Measurements from ENCODE around the gene OR5B3. TPM values are rescaled to one million over a fixed set of nuclear protein-coding genes. Genes with fewer than 3 reads are reported as not detected.

Gene OR5B3
- polyA plus RNA-seq (2011; rRNA removed) = not detected in 2 replicates
- polyA minus RNA-seq (2011; rRNA and poly(A)+ RNA removed) = not detected in 2 replicates

DNA sequence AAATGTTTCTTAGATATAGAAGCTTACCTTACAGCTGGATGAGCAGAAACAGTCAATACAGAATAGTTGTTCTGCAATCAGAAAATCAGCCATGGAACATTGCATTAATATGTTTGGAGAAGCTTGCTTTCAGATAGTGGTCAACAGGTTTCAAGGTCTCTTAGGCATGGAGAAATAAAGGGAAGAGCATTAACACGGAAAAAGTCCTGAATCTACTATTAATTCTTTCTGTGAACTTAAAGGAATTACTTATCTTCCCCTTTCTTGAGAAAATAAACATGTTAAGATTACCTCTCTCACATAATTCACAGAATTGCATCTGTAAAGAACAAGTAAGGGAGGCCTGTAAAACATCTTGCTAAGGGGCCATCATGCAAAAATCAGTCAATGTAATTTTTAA is at the start of gene OR5B3:
TSS of gene OR5B3 (minus strand) at position 101 of the 400 bp plus-strand sequence. CDS start 3,465 bp downstream, outside the sequence.
- CTCF ChIA-PET = interaction anchor here (0.9 kb wide), 1 partner anchor 107 kb away, joined by 3 read pairs; no protein-coding TSS in a partner anchor

DNA sequence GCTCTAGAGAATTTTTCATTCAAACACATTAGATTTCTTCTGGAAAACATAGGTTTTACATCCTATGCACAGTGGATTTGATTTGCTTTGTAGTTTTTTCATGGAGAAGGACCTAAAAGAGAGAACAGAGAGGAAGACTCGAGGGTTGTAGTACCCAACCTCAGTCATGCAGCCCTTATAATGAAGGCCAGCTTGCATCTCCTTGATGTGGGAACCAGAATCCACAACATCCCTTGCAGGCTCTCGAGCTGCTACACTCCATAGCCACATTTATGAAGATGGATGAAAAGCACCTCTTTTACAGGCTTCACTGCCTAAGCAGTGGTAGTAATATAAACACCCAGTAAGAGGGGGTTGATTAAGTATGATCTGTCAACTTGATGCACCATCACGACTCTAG is 44.9 kb upstream of the OR5B3 start:
- TF ChIP-seq, protein P1, sequence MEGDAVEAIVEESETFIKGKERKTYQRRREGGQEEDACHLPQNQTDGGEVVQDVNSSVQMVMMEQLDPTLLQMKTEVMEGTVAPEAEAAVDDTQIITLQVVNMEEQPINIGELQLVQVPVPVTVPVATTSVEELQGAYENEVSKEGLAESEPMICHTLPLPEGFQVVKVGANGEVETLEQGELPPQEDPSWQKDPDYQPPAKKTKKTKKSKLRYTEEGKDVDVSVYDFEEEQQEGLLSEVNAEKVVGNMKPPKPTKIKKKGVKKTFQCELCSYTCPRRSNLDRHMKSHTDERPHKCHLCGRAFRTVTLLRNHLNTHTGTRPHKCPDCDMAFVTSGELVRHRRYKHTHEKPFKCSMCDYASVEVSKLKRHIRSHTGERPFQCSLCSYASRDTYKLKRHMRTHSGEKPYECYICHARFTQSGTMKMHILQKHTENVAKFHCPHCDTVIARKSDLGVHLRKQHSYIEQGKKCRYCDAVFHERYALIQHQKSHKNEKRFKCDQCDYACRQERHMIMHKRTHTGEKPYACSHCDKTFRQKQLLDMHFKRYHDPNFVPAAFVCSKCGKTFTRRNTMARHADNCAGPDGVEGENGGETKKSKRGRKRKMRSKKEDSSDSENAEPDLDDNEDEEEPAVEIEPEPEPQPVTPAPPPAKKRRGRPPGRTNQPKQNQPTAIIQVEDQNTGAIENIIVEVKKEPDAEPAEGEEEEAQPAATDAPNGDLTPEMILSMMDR (IDR thresholded peaks at IDR 0.05; ENCODE audit: low read depth, low read length) = no peak
- Histone ChIP-seq H3K9me3 (ENCODE audit: control insufficient read depth, insufficient read depth, low read length) (no peaks in the 10 kb centered on the region; the same call in 1 of the 2 replicates), H3K27me3 (ENCODE audit: control insufficient read depth, insufficient read depth, low read length) (no peaks in the 10 kb centered on the region), H3K4me3 (ENCODE audit: low read depth, low read length) (no peak overlapping the region), H3K27ac (ENCODE audit: low read depth, low read length) (no peak overlapping the region)
- CTCF ChIA-PET = no interaction called here
- DNase-seq (ENCODE audit: low read depth, low spot score) = no peak
- POLR2A ChIA-PET = no interaction called here

More for the DNA sequence above, at the start of gene OR5B3:
- Histone ChIP-seq H3K27ac (ENCODE audit: low read depth, low read length) (no peak within 1 kb of the TSS), H3K9me3 (ENCODE audit: control insufficient read depth, insufficient read depth, low read length) (peaks cover 3% of the 10 kb centered on the region), H3K4me3 (ENCODE audit: low read depth, low read length) (no peak within 1 kb of the TSS), H3K27me3 (ENCODE audit: control insufficient read depth, insufficient read depth, low read length) (no peaks in the 10 kb centered on the region)
- POLR2A ChIA-PET = no interaction called here
- TF ChIP-seq, protein P1 (IDR thresholded peaks at IDR 0.05; ENCODE audit: low read depth, low read length) = no peak
- no peak for DNase-seq (ENCODE audit: low read depth, low spot score)

DNA sequence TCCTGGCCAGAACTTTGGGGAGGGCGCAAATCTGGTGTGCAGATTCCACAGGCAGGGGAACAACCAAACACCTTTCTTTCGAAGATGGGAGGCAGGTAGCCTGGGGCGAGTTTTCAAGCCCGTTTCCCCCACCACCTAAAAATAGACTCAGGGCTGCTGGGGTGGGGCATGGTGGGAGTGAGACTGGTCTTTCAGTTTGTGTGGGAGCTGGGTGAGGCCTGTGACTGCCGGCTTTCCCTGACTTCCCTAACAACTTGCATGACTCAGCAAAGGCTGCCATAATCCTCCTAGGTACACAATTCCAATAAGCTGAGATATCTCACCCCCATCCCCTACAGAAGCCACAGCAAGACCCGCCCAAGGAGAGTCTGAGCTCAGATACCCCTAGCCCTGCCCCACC is 39.6 kb upstream of the OR5B3 start:
- CTCF ChIA-PET = no interaction called here
- H3K27me3 ChIP-seq (ENCODE audit: control insufficient read depth, insufficient read depth, low read length) = no peaks in the 10 kb centered on the region
- TF ChIP-seq, protein P1 (IDR thresholded peaks at IDR 0.05; ENCODE audit: low read depth, low read length) = no peak
- no peak for DNase-seq (ENCODE audit: low read depth, low spot score)
- no peak overlapping the region for H3K27ac ChIP-seq (ENCODE audit: low read depth, low read length)
- no peak overlapping the region for H3K4me3 ChIP-seq (ENCODE audit: low read depth, low read length)
- H3K9me3 ChIP-seq (ENCODE audit: control insufficient read depth, insufficient read depth, low read length) = peaks cover 13% of the 10 kb centered on the region
- POLR2A ChIA-PET = no interaction called here

DNA sequence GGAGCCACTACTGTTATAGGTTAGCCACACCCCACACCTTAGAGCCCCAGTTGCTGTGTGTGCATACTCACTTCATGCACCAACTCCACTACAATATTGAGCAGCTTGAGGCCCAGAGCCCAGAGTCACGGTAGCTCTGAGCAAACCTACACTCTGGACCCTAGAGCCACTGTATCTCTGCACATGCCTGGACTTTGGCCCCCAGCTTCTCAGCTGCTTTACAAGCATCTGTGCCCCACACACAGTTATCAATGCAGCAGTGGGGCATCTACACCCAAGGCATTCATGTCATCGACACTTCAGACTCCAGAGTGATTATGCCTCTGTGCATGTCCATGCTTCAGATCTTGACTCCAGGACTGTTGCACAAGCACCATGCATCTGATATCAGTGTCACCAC is 37.6 kb upstream of the OR5B3 start:
- Histone ChIP-seq H3K4me3 (ENCODE audit: low read depth, low read length) (no peak overlapping the region), H3K9me3 (ENCODE audit: control insufficient read depth, insufficient read depth, low read length) (peaks cover 13% of the 10 kb centered on the region), H3K27me3 (ENCODE audit: control insufficient read depth, insufficient read depth, low read length) (no peaks in the 10 kb centered on the region), H3K27ac (ENCODE audit: low read depth, low read length) (no peak overlapping the region)
- no peak for DNase-seq (ENCODE audit: low read depth, low spot score)
- ChIA-PET POLR2A (no interaction called here), CTCF (no interaction called here)
- TF ChIP-seq, protein P1 (IDR thresholded peaks at IDR 0.05; ENCODE audit: low read depth, low read length) = no peak

DNA sequence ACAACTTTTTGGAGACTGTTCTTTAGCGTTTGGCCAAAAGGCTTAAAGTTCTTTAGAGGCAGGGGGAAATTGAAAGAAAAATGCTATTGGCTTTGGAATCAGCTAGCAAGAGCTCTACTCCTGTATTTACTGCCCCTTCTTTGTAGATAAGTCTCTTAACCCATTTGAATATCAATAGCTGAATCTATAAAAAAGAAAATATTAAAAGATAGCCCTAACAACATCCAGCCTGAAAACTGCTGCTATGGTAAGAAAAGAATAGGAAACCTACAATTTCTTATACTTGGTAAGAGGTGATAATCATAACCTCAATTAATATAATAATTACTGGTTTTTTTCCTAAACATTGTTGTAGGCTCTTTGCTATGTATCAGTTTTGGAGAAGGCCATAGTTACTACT is 35.5 kb upstream of the OR5B3 start, which contains the start of gene OR5B12:
TSS of gene OR5B12 (minus strand) at position 101 of the 400 bp plus-strand sequence. CDS start 2,085 bp downstream, outside the sequence.
- ChIA-PET CTCF (no interaction called here), POLR2A (no interaction called here)
- Histone ChIP-seq H3K4me3 (ENCODE audit: low read depth, low read length) (no peak within 1 kb of the TSS), H3K9me3 (ENCODE audit: control insufficient read depth, insufficient read depth, low read length) (peaks cover 13% of the 10 kb centered on the region), H3K27me3 (ENCODE audit: control insufficient read depth, insufficient read depth, low read length) (no peaks in the 10 kb centered on the region), H3K27ac (ENCODE audit: low read depth, low read length) (no peak within 1 kb of the TSS)
- TF ChIP-seq, protein P1 (IDR thresholded peaks at IDR 0.05; ENCODE audit: low read depth, low read length) = no peak
- no peak for DNase-seq (ENCODE audit: low read depth, low spot score)
